ENCODE measurements around the gene CLPTM1L.

DNA sequence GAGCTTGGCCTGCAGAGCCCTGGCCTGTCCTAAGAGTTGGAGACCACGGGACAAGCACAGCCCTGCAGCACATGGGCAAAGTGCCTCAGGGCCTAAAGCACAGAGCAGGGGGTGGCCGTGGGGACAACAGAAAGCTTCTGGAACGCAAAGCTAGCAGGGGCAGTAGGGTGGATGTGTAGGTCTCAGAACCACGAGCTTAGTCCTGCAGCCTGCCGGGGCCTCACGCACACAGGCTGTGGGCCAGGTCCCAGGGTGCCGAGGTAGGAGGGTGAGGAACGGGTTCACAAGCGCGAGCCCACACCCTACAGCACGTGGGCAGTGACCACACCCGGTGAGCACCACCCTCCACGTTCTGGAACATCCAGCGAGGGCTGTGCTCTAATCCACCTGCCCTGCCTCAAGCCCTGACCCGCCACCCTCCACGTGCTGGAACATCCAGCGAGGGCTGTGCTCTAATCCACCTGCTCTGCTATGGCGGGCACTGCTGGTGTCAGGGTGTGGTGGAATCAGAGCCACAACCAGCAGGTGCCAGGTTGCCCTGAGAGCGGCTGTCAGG is 9.3 kb downstream of the CLPTM1L start:
- TF ChIP-seq, protein P1, sequence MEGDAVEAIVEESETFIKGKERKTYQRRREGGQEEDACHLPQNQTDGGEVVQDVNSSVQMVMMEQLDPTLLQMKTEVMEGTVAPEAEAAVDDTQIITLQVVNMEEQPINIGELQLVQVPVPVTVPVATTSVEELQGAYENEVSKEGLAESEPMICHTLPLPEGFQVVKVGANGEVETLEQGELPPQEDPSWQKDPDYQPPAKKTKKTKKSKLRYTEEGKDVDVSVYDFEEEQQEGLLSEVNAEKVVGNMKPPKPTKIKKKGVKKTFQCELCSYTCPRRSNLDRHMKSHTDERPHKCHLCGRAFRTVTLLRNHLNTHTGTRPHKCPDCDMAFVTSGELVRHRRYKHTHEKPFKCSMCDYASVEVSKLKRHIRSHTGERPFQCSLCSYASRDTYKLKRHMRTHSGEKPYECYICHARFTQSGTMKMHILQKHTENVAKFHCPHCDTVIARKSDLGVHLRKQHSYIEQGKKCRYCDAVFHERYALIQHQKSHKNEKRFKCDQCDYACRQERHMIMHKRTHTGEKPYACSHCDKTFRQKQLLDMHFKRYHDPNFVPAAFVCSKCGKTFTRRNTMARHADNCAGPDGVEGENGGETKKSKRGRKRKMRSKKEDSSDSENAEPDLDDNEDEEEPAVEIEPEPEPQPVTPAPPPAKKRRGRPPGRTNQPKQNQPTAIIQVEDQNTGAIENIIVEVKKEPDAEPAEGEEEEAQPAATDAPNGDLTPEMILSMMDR (IDR thresholded peaks at IDR 0.05; ENCODE audit: poor library complexity, severe bottlenecking): no peak
- TF ChIP-seq SMC3 (conservative IDR thresholded peaks at IDR 0.05; ENCODE audit: poor library complexity): no peak
- TF ChIP-seq EP300 (conservative IDR thresholded peaks at IDR 0.05; ENCODE audit: poor library complexity, severe bottlenecking): no peak
- no peak for TF ChIP-seq POLR2AphosphoS5 (IDR thresholded peaks at IDR 0.05)
- no peak for TF ChIP-seq TAF1 (IDR thresholded peaks at IDR 0.05; ENCODE audit: low read depth)
- TF ChIP-seq, protein P2, sequence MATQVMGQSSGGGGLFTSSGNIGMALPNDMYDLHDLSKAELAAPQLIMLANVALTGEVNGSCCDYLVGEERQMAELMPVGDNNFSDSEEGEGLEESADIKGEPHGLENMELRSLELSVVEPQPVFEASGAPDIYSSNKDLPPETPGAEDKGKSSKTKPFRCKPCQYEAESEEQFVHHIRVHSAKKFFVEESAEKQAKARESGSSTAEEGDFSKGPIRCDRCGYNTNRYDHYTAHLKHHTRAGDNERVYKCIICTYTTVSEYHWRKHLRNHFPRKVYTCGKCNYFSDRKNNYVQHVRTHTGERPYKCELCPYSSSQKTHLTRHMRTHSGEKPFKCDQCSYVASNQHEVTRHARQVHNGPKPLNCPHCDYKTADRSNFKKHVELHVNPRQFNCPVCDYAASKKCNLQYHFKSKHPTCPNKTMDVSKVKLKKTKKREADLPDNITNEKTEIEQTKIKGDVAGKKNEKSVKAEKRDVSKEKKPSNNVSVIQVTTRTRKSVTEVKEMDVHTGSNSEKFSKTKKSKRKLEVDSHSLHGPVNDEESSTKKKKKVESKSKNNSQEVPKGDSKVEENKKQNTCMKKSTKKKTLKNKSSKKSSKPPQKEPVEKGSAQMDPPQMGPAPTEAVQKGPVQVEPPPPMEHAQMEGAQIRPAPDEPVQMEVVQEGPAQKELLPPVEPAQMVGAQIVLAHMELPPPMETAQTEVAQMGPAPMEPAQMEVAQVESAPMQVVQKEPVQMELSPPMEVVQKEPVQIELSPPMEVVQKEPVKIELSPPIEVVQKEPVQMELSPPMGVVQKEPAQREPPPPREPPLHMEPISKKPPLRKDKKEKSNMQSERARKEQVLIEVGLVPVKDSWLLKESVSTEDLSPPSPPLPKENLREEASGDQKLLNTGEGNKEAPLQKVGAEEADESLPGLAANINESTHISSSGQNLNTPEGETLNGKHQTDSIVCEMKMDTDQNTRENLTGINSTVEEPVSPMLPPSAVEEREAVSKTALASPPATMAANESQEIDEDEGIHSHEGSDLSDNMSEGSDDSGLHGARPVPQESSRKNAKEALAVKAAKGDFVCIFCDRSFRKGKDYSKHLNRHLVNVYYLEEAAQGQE (IDR thresholded peaks at IDR 0.05; ENCODE audit: borderline replicate concordance): no peak
- no peak for TF ChIP-seq EZH2 (IDR thresholded peaks at IDR 0.05; ENCODE audit: borderline replicate concordance, insufficient read depth, low read length, poor library complexity, severe bottlenecking)
- TF ChIP-seq RAD21 (conservative IDR thresholded peaks at IDR 0.05): no peak
- no peak for TF ChIP-seq MXI1 (conservative IDR thresholded peaks at IDR 0.05; ENCODE audit: poor library complexity, severe bottlenecking)

All from neural cell (in vitro differentiated cells).